AG09309 (cell line): ENCODE results near the gene PCCA.
"Not testable (repeated sequence)": the region's sequence is repeated elsewhere in the genome, so short reads cannot be mapped to it uniquely, and the experiment has no call there.

Source experiments
- DNase-seq: peaks from one replicate; pipeline ENCODE4 v3.0.0-alpha.2; 2010; ENCODE audit warnings: low read depth
- H3K4me3 ChIP-seq: 2 replicates; pipeline ENCODE4 v1.5.1; 2011; ENCODE audit warnings: mild to moderate bottlenecking, low read depth, low read length, moderate library complexity; ENCODE audit not compliant: control insufficient read depth
- CTCF ChIP-seq: IDR thresholded peaks from 2 replicates; pipeline ENCODE4 v1.5.1; 2011; ENCODE audit warnings: mild to moderate bottlenecking, low read depth, low read length, inconsistent platforms; ENCODE audit not compliant: insufficient read depth, control insufficient read depth; ENCODE audit errors: missing control alignments

PCCA gene

GRCh38 chr13:100280681-100281080, 191.8 kb downstream of the PCCA start:
- no peak for TF ChIP-seq CTCF
- no peak overlapping the region for H3K4me3 ChIP-seq
- no peak for DNase-seq

- H3K4me3 ChIP-seq, DNase-seq: not testable (repeated sequence)
These were observed 193.4 kb downstream of the PCCA start for GRCh38 chr13:100282306-100282705.

- no peak overlapping the region for H3K4me3 ChIP-seq
- no peak for DNase-seq
- no peak for TF ChIP-seq CTCF
These were observed 201.4 kb downstream of the PCCA start for GRCh38 chr13:100290165-100290801.

- no peak overlapping the region for H3K4me3 ChIP-seq
- no peak for DNase-seq
- TF ChIP-seq CTCF, result no peak
These were observed 202.7 kb downstream of the PCCA start for GRCh38 chr13:100291624-100292023.

- H3K4me3 ChIP-seq, result no peak overlapping the region
These were observed 208.5 kb downstream of the PCCA start for GRCh38 chr13:100297413-100297812.

GRCh38 chr13:100298116-100298681, 209.3 kb downstream of the PCCA start:
- H3K4me3 ChIP-seq, result no peak overlapping the region
- TF ChIP-seq CTCF, result no peak
- no peak for DNase-seq

More at GRCh38 chr13:100297413-100297812, 208.5 kb downstream of the PCCA start:
- no peak for DNase-seq
- TF ChIP-seq CTCF, result no peak

GRCh38 chr13:100298691-100299090, 209.8 kb downstream of the PCCA start:
- H3K4me3 ChIP-seq, result no peak overlapping the region
- TF ChIP-seq CTCF, result no peak
- no peak for DNase-seq
